Hepatocyte (in vitro differentiated cells): ENCODE data around the gene PPP3CA.

Experiments
- EZH2 ChIP-seq: fragments of 200-600 bp; sonication (generic); IDR thresholded peaks from 2 replicates; pipeline ENCODE4 v1.6.1; 2016; ENCODE audit warnings: antibody characterized with exemption, mild to moderate bottlenecking, borderline replicate concordance
- TF ChIP-seq, protein P1 (sequence below): fragments of 200-600 bp; sonication (generic); IDR thresholded peaks from 2 replicates; pipeline ENCODE4 v1.5.1; 2016; ENCODE audit warnings: antibody characterized with exemption, mild to moderate bottlenecking; ENCODE audit not compliant: poor library complexity

DNA sequence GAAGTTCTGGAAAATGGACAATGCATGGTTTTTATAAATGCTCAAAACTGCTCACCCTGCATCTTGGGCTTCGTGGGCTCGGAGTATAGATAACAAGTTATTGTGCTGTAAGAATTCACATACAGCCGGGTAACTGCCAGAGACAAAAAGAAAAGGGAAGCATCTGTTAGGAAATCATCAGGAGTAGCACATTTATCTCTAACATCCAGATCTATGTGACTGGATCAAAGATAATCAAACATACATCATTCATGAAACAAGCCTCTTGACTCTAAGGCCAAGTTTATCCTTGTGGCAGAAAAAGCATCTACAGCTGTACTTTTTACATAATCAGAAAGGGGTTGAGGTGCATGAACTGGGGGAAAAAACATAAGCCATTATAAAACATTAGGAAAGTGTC lies 264.2 kb downstream of the PPP3CA start:
- TF ChIP-seq, protein P1, sequence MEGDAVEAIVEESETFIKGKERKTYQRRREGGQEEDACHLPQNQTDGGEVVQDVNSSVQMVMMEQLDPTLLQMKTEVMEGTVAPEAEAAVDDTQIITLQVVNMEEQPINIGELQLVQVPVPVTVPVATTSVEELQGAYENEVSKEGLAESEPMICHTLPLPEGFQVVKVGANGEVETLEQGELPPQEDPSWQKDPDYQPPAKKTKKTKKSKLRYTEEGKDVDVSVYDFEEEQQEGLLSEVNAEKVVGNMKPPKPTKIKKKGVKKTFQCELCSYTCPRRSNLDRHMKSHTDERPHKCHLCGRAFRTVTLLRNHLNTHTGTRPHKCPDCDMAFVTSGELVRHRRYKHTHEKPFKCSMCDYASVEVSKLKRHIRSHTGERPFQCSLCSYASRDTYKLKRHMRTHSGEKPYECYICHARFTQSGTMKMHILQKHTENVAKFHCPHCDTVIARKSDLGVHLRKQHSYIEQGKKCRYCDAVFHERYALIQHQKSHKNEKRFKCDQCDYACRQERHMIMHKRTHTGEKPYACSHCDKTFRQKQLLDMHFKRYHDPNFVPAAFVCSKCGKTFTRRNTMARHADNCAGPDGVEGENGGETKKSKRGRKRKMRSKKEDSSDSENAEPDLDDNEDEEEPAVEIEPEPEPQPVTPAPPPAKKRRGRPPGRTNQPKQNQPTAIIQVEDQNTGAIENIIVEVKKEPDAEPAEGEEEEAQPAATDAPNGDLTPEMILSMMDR = no peak
- TF ChIP-seq EZH2 = no peak
